BJ (cell line): ENCODE measurements around the gene DMAC2. TPM values are rescaled to one million over a fixed set of nuclear protein-coding genes. Genes with fewer than 3 reads are reported as not detected.
A peak's percentile ranks its signal among the peaks of the same experiment; 100 is the strongest.
"Not testable (repeated sequence)": the region's sequence is repeated elsewhere in the genome, so short reads cannot be mapped to it uniquely, and the experiment has no call there.

Experiments
- CTCF ChIA-PET: fragments of 350-600 bp; formaldehyde crosslinking; extraction: SDS; loops from one replicate; lab custom pipeline; 2021; ENCODE audit warnings: antibody characterized with exemption, inconsistent platforms; lab: Yijun Ruan, JAX
- POLR2A ChIA-PET: fragments of 300-600 bp; sonication (Branson Sonifier 250); formaldehyde crosslinking; extraction: SDS; loops from one replicate; lab custom pipeline; 2021; ENCODE audit warnings: antibody characterized with exemption; lab: Charles Lee
- DNase-seq: peaks from one replicate; pipeline ENCODE4 v3.0.0-alpha.2; 2011; ENCODE audit warnings: low read depth
- H3K27me3 ChIP-seq: 2 replicates; pipeline ENCODE4 v1.6.0; 2011; ENCODE audit warnings: low read length; ENCODE audit not compliant: control insufficient read depth, insufficient read depth
- H3K36me3 ChIP-seq: 2 replicates; pipeline ENCODE4 v1.5.1; 2011; ENCODE audit warnings: low read length; ENCODE audit not compliant: control insufficient read depth, insufficient read depth
- H3K4me3 ChIP-seq: 2 replicates; pipeline ENCODE4 v1.5.1; 2011; ENCODE audit warnings: low read depth, mild to moderate bottlenecking, control low read depth, low read length
- CTCF ChIP-seq: IDR thresholded peaks from 2 replicates; pipeline ENCODE4 v1.5.1; 2011; ENCODE audit warnings: low read depth, mild to moderate bottlenecking, control low read depth, inconsistent platforms, low read length, moderate library complexity; ENCODE audit not compliant: insufficient read depth
- polyA plus RNA-seq: library from polyadenylated mRNA; depleted of rRNA; stranded (reverse); fragments of >200 nt; gene quantifications from 2 replicates; pipeline ENCODE4 v1.2.3, GENCODE V29; 2011

Gene DMAC2
- polyA plus RNA-seq, 1 experiment, result 82.4 TPM

- peaks cover 12% of the 10 kb centered on the region for H3K36me3 ChIP-seq
- CTCF ChIA-PET, result interaction anchor here (1.9 to 2.3 kb wide), 2 partner anchors 13 to 134 kb away, joined by 4 to 10 read pairs; no protein-coding TSS in a partner anchor
- no peak for TF ChIP-seq CTCF
- POLR2A ChIA-PET, result no interaction called here
- H3K4me3 ChIP-seq, result no peak overlapping the region
- DNase-seq, result no peak
- no peaks in the 10 kb centered on the region for H3K27me3 ChIP-seq
These were observed 3.6 kb downstream of the DMAC2 start for GRCh38 chr19:41435936-41436673.

- POLR2A ChIA-PET, result not testable (repeated sequence)
These were observed 4.3 kb downstream of the DMAC2 start for GRCh38 chr19:41435376-41435775.

DNA sequence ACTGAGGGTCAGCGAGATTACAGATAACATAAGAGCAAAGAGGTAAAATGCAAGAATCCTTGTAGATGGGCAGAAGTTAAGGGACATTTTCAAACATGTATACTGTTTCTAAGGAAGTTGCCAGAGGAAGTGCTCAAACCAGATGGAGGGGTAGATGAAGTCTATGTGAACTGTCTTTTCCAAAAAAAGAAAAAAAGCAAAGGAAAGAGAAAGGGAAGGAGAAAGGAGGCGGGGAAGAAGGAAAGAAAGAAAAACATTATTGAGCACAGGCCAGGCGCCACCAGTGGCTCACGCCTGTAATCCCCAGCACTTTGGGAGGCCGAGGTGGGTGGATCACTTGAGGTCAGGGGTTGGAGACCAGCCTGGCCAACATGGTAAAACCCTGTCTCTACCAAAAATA, 5.3 kb downstream of the DMAC2 start:
- Histone ChIP-seq H3K36me3 (peaks cover 14% of the 10 kb centered on the region), H3K27me3 (no peaks in the 10 kb centered on the region), H3K4me3 (no peak overlapping the region)
- POLR2A ChIA-PET, result no interaction called here
- CTCF ChIA-PET, result no interaction called here
- DNase-seq, result no peak
- TF ChIP-seq CTCF, result no peak

More at GRCh38 chr19:41435376-41435775, 4.3 kb downstream of the DMAC2 start:
- DNase-seq, H3K4me3 ChIP-seq, H3K27me3 ChIP-seq: not testable (repeated sequence)
- H3K36me3 ChIP-seq, result peaks cover 14% of the 10 kb centered on the region
- CTCF ChIA-PET, result interaction anchor here (1.9 to 2.3 kb wide), 2 partner anchors 14 to 135 kb away, joined by 4 to 10 read pairs; no protein-coding TSS in a partner anchor

DNA sequence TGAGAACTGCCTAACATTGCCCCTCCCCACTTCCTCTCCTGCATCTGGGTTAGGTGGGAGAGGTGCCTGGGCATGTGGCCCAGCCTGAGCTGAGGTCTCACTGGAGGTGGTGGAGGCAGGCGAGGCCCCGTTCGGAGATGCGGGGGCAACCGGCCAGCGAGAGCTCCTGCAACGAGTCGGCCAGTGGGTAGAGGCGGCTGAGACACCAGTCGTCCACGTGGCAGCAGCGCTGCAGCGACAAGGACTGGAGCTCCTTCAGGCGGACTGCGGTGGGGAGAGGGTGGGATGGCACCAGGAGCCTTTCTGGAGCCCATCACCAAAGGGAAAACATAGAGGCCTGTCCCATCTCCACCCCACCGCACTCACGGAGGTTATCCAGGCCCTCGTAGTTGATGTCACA, 6.5 kb downstream of the DMAC2 start:
- H3K36me3 ChIP-seq, result peaks cover 14% of the 10 kb centered on the region
- POLR2A ChIA-PET, result no interaction called here
- no peak for DNase-seq
- no peak overlapping the region for H3K4me3 ChIP-seq
- H3K27me3 ChIP-seq, result no peaks in the 10 kb centered on the region
- CTCF ChIA-PET, result interaction anchor here (0.9 to 1.0 kb wide), 2 partner anchors 16 to 113 kb away, joined by 3 to 6 read pairs; no protein-coding TSS in a partner anchor
- TF ChIP-seq CTCF, result no peak

DNA sequence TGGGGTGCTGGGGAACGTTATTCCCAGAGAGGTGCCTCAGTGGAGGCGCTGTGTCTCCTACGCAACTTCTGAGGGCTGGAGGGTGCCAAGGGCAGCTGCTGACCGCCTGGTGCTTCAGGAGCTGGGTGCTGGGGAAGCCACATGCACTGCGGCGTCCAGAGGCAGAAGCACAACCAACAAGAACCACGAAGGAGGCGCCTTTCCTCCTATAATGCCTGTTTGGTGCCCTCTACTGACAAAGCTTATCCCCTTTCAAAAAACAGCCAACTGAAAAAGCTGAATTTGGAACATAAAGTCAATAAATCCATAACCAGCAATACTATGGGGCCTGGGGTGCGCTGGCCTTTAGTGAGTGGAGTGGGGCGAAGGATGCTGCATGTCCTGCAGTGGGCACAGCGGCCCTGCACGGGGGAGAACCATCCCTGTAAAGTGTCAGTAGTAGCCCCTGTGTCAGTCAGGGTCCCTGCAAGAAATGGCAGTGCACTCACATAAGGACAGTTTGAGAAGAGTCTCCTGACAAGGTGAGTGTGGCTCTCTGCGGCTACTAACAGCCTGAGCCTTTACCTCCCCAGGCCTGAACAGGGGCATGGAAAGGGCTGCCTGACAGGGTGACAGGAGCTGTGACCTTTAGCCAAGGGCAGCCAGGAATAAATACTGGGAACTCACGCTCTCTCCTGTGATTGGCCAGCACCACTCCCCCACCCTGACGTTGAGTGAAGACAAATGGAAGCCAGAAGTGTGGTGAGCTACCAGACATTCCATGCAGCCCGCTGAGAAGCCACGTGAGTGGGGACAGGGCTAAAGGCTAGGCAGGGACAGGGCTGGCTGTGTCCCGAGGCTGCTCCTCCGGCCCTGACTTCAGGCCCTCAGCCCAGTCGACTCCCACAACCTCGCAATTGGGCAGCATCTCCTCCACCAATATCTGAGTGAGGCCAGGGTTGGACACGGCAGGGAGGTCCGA, 8.0 kb downstream of the DMAC2 start:
- H3K27me3 ChIP-seq, result no peaks in the 10 kb centered on the region
- ChIA-PET POLR2A (no interaction called here), CTCF (interaction anchor here (1.1 to 2.1 kb wide), 4 partner anchors 110 to 229 kb away, joined by 3 to 7 read pairs (median 4); no protein-coding TSS in a partner anchor)
- TF ChIP-seq CTCF, result peak; percentile 44
- DNase-seq, result no peak
- H3K36me3 ChIP-seq, result peaks cover 14% of the 10 kb centered on the region
- no peak overlapping the region for H3K4me3 ChIP-seq
